IMR-90 (cell line): ENCODE results near the gene HSPG2. TPM values are rescaled to one million over a fixed set of nuclear protein-coding genes. Genes with fewer than 3 reads are reported as not detected.
A peak's percentile ranks its signal among the peaks of the same experiment; 100 is the strongest.

Experiments used
- ATAC-seq: fragments of 200-7000 bp; cut with Tn5 transposase; 2 replicates; pipeline ENCODE4 v1.9.1; 2020; ENCODE audit warnings: low read depth, mild to moderate bottlenecking, moderate library complexity
- BruUV-seq: library from RNA; stranded (reverse); fragments of 400-500 nt; replicated peaks from 2 replicates; lab custom pipeline; 2021; lab: Mats Ljungman, UMichigan
- CTCF ChIA-PET: fragments of 300-600 bp; formaldehyde crosslinking; extraction: SDS; loops from one replicate; lab custom pipeline; 2021; ENCODE audit warnings: antibody characterized with exemption; lab: Yijun Ruan, JAX
- POLR2A ChIA-PET: fragments of 300-600 bp; sonication (Branson Sonifier 250); formaldehyde crosslinking; loops from one replicate; lab custom pipeline; 2022; ENCODE audit warnings: antibody characterized with exemption; ENCODE audit not compliant: unreplicated experiment; lab: Charles Lee
- DNase-seq: peaks from one replicate; pipeline ENCODE4 v3.0.0; 2013
- H2AFZ ChIP-seq: replicated peaks from 2 replicates; pipeline ENCODE3; 2013; ENCODE audit warnings: low read length, mild to moderate bottlenecking; ENCODE audit not compliant: poor library complexity
- H2AK5ac ChIP-seq: 2 replicates; pipeline ENCODE4 v1.6.1; 2013; ENCODE audit warnings: low read depth, low read length, inconsistent platforms
- H2AK9ac ChIP-seq: replicated peaks from 2 replicates; pipeline ENCODE3; 2013; ENCODE audit warnings: mild to moderate bottlenecking, low read depth, low read length, moderate library complexity; ENCODE audit not compliant: poor library complexity
- H2BK120ac ChIP-seq: 2 replicates; pipeline ENCODE4 v1.6.1; 2013; ENCODE audit warnings: low read depth, low read length, inconsistent platforms
- H2BK15ac ChIP-seq: 3 replicates; pipeline ENCODE4 v1.6.1; 2013; ENCODE audit warnings: low read depth, low read length, inconsistent platforms
- H2BK20ac ChIP-seq: 2 replicates; pipeline ENCODE4 v1.6.1; 2013; ENCODE audit warnings: low read depth, mild to moderate bottlenecking, inconsistent platforms, low read length, moderate library complexity
- H2BK5ac ChIP-seq: 2 replicates; pipeline ENCODE4 v1.6.1; 2013; ENCODE audit warnings: mild to moderate bottlenecking, low read depth, low read length, inconsistent platforms; ENCODE audit not compliant: poor library complexity, severe bottlenecking
- H3K14ac ChIP-seq: replicated peaks from 2 replicates; pipeline ENCODE4 v1.6.1; 2013; ENCODE audit warnings: low read depth, low read length, inconsistent platforms
- H3K18ac ChIP-seq: 2 replicates; pipeline ENCODE4 v1.6.1; 2013; ENCODE audit warnings: low read depth, low read length, control low read depth
- H3K23ac ChIP-seq: 2 replicates; pipeline ENCODE4 v1.6.1; 2013; ENCODE audit warnings: low read depth, low read length, inconsistent platforms
- H3K27ac ChIP-seq: 2 replicates; pipeline ENCODE4 v1.5.1; 2013; ENCODE audit warnings: mild to moderate bottlenecking, control low read depth, low read length; ENCODE audit not compliant: insufficient read depth
- H3K27me3 ChIP-seq: 2 replicates; pipeline ENCODE4 v1.6.1; 2013; ENCODE audit warnings: low read length; ENCODE audit not compliant: control insufficient read depth, insufficient read depth
- H3K36me3 ChIP-seq: 2 replicates; pipeline ENCODE4 v1.6.1; 2013; ENCODE audit warnings: low read length, mixed read lengths; ENCODE audit not compliant: control insufficient read depth, insufficient read depth
- H3K4ac ChIP-seq: 2 replicates; pipeline ENCODE4 v1.6.1; 2013; ENCODE audit warnings: low read depth, low read length, inconsistent platforms
- H3K4me1 ChIP-seq: 2 replicates; pipeline ENCODE4 v1.6.1; 2013; ENCODE audit warnings: low read length, mixed read lengths; ENCODE audit not compliant: control insufficient read depth, insufficient read depth
- H3K4me2 ChIP-seq: 2 replicates; pipeline ENCODE4 v1.6.1; 2013; ENCODE audit warnings: low read depth, mild to moderate bottlenecking, control low read depth, low read length, moderate library complexity
- H3K4me3 ChIP-seq: 2 replicates; pipeline ENCODE4 v1.5.1; 2013; ENCODE audit warnings: low read depth, mild to moderate bottlenecking, control low read depth, low read length, moderate library complexity; ENCODE audit not compliant: insufficient read depth
- H3K56ac ChIP-seq: 2 replicates; pipeline ENCODE4 v1.6.1; 2013; ENCODE audit warnings: low read length, inconsistent platforms; ENCODE audit not compliant: insufficient read depth; ENCODE audit errors: extremely low read depth
- H3K79me1 ChIP-seq, 2 experiments: 2 replicates each; pipeline ENCODE4 v1.6.1; 2013; ENCODE audit warnings: low read length in 2 of 2, inconsistent platforms in 1 of 2, low read depth in 1 of 2
- H3K9ac ChIP-seq: 2 replicates; pipeline ENCODE4 v1.6.1; 2013; ENCODE audit warnings: low read depth, low read length, control low read depth
- H3K9me1 ChIP-seq: 2 replicates; pipeline ENCODE4 v1.6.1; 2013; ENCODE audit warnings: low read length, inconsistent platforms; ENCODE audit not compliant: insufficient read depth
- H3K9me3 ChIP-seq: 2 replicates; pipeline ENCODE4 v1.6.1; 2013; ENCODE audit warnings: low read length; ENCODE audit not compliant: control insufficient read depth, insufficient read depth
- H4K20me1 ChIP-seq: 2 replicates; pipeline ENCODE4 v1.6.1; 2013; ENCODE audit warnings: low read length, inconsistent platforms; ENCODE audit not compliant: insufficient read depth
- H4K5ac ChIP-seq: 2 replicates; pipeline ENCODE4 v1.6.1; 2013; ENCODE audit warnings: mild to moderate bottlenecking, low read depth, low read length, control low read depth
- H4K8ac ChIP-seq, 2 experiments: 2 replicates each; pipeline ENCODE4 v1.6.1; 2013; ENCODE audit warnings: low read depth in 2 of 2, low read length in 2 of 2, control low read depth in 1 of 2, inconsistent platforms in 1 of 2
- H4K91ac ChIP-seq: 2 replicates; pipeline ENCODE4 v1.6.1; 2013; ENCODE audit warnings: low read depth, low read length, inconsistent platforms; ENCODE audit not compliant: insufficient read depth
- BHLHE40 ChIP-seq: fragments of 150-350 bp; IDR thresholded peaks from 2 replicates; pipeline ENCODE4 v1.6.1; 2016; ENCODE audit warnings: mild to moderate bottlenecking, low read depth, low read length
- CEBPB ChIP-seq: IDR thresholded peaks from 2 replicates; pipeline ENCODE4 v1.6.1; 2012; ENCODE audit warnings: low read depth, low read length, improper control_type of control experiment
- CHD1 ChIP-seq: IDR thresholded peaks from 2 replicates; pipeline ENCODE4 v1.6.1; 2012; ENCODE audit warnings: low read depth, low read length, improper control_type of control experiment
- CTCF ChIP-seq: conservative IDR thresholded peaks from 2 replicates; pipeline ENCODE4 v1.5.1; 2012; ENCODE audit warnings: mild to moderate bottlenecking, low read depth, low read length, improper control_type of control experiment
- ELK1 ChIP-seq: fragments of 150-350 bp; IDR thresholded peaks from 2 replicates; pipeline ENCODE4 v1.6.1; 2016; ENCODE audit warnings: low read depth, mild to moderate bottlenecking, low read length, moderate library complexity, borderline replicate concordance
- FOS ChIP-seq: fragments of 150-350 bp; IDR thresholded peaks from 2 replicates; pipeline ENCODE4 v1.6.1; 2016; ENCODE audit warnings: low read depth, low read length
- MAFK ChIP-seq: IDR thresholded peaks from 2 replicates; pipeline ENCODE4 v1.6.1; 2012; ENCODE audit warnings: low read depth, low read length, improper control_type of control experiment
- MAZ ChIP-seq: IDR thresholded peaks from 2 replicates; pipeline ENCODE4 v1.6.1; 2012; ENCODE audit warnings: low read depth, mild to moderate bottlenecking, low read length, improper control_type of control experiment, moderate library complexity, borderline replicate concordance
- MXI1 ChIP-seq: IDR thresholded peaks from 2 replicates; pipeline ENCODE4 v1.6.1; 2012; ENCODE audit warnings: low read depth, mild to moderate bottlenecking, low read length, moderate library complexity, borderline replicate concordance
- POLR2A ChIP-seq: IDR thresholded peaks from 2 replicates; pipeline ENCODE4 v1.6.1; 2012; ENCODE audit warnings: mild to moderate bottlenecking, low read depth, low read length
- RFX5 ChIP-seq: IDR thresholded peaks from 2 replicates; pipeline ENCODE4 v1.8.0; 2012; ENCODE audit warnings: low read depth, mild to moderate bottlenecking, low read length, moderate library complexity
- SMC3 ChIP-seq: fragments of 150-350 bp; IDR thresholded peaks from 2 replicates; pipeline ENCODE4 v1.6.1; 2016; ENCODE audit warnings: low read depth, mild to moderate bottlenecking, antibody characterized with exemption, low read length, moderate library complexity
- USF2 ChIP-seq: fragments of 150-350 bp; IDR thresholded peaks from 2 replicates; pipeline ENCODE4 v1.6.1; 2017; ENCODE audit warnings: mild to moderate bottlenecking, antibody characterized with exemption, low read length, low read depth
- WGBS, 2 experiments: methylation state at CpG; one replicate each; pipeline versions ENCODE4 v1.1.5 to v1.1.7; 2013; ENCODE audit warnings: missing lambda C conversion rate in 2 of 2; ENCODE audit not compliant: insufficient read length in 1 of 2; ENCODE audit errors: extremely low coverage in 2 of 2; 5-methylcytosine and 5-hydroxymethylcytosine counted together
- dilution Hi-C: fragments of 300-500 bp; cut with HindIII; formaldehyde crosslinking; loops from one replicate; pipeline ENCODE4 v1.14.3; 2018; ENCODE audit warnings: low sequenced_read_pairs; ENCODE audit not compliant: unreplicated experiment
- in situ Hi-C: fragments of 300-500 bp; cut with MboI; formaldehyde crosslinking; loops from 3 replicates; pipeline ENCODE4 v1.14.3; 2019; ENCODE audit warnings: low sequenced_read_pairs, inconsistent platforms, mixed read lengths
- intact Hi-C: fragments of 100-400 bp; cut with micrococcal nuclease; formaldehyde crosslinking; loops from 2 replicates; pipeline ENCODE4 v1.10.0; 2022
- polyA plus RNA-seq, 3 experiments: library from polyadenylated mRNA; depleted of rRNA; stranded (reverse); fragments of >200 nt; gene quantifications; 2 replicates each; pipeline ENCODE4 v1.2.3, GENCODE V29; 2012; ENCODE audit warnings: low replicate concordance in 1 of 3
- total RNA-seq: library from RNA; depleted of rRNA; stranded (reverse); fragments of >200 nt; gene quantifications from 2 replicates; pipeline ENCODE4 v1.2.3, GENCODE V29; 2012

HSPG2 gene
- total and polyA plus RNA-seq, 2 of the 4 experiments (the other 2 are of a cell fraction): 15.8 to 94.0 TPM

GRCh38 chr1:21873761-21874160 lies 63.3 kb downstream of the HSPG2 start:
- TF ChIP-seq CHD1 (no peak), POLR2A (no peak), MXI1 (no peak), BHLHE40 (no peak), MAZ (no peak), CEBPB (no peak), USF2 (no peak), CTCF (no peak), RFX5 (no peak), ELK1 (no peak), MAFK (no peak), FOS (no peak), SMC3 (no peak)
- ChIA-PET CTCF (no interaction called here), POLR2A (no interaction called here)
- DNase-seq (no peak), ATAC-seq (no peak)
- no peak overlapping the region for H2AFZ ChIP-seq
- no peak overlapping the region for H3K56ac ChIP-seq
- H3K4ac ChIP-seq: no peak overlapping the region
- no peaks in the 10 kb centered on the region for H3K9me3 ChIP-seq
- peaks cover 11% of the 10 kb centered on the region for H3K4me1 ChIP-seq
- H3K23ac ChIP-seq: no peak overlapping the region
- H3K9me1 ChIP-seq: peaks cover 20% of the 10 kb centered on the region
- H2BK15ac ChIP-seq: no peak overlapping the region
- no peak overlapping the region for H2BK5ac ChIP-seq
- WGBS, 2 experiments: 100% methylated on average over 2 of the region's 10 CpGs; no CpG with 5 or more reads in 1 of the 2 experiments
- H2BK120ac ChIP-seq: no peak overlapping the region
- no peak overlapping the region for H2BK20ac ChIP-seq
- no peaks in the 10 kb centered on the region for H3K27me3 ChIP-seq
- H3K79me1 ChIP-seq: peaks cover 4 to 27% of the 10 kb centered on the region in 2 experiments; a peak in 3 of 4 replicates
- H4K8ac ChIP-seq: no peak overlapping the region
- no peak overlapping the region for H3K4me2 ChIP-seq
- H3K4me3 ChIP-seq: no peak overlapping the region
- no peak overlapping the region for H3K14ac ChIP-seq
- no peak overlapping the region for H4K91ac ChIP-seq
- H3K36me3 ChIP-seq: peaks cover 71% of the 10 kb centered on the region
- peaks cover 15% of the 10 kb centered on the region for H4K20me1 ChIP-seq
- peak overlapping the region; percentile 55 for H2AK9ac ChIP-seq
- no peak overlapping the region for H4K5ac ChIP-seq
- no peak overlapping the region for H3K27ac ChIP-seq
- H3K9ac ChIP-seq: no peak overlapping the region
- dilution Hi-C loops (no loop called here), intact Hi-C loops (no loop called here), in situ Hi-C loops (no loop called here)
- no peak overlapping the region for H3K18ac ChIP-seq
- no TSS peak for BruUV-seq
- H2AK5ac ChIP-seq: no peak overlapping the region
